HG03439 (cell line): ENCODE results near the gene POMT1.
"Not testable (repeated sequence)": the region's sequence is repeated elsewhere in the genome, so short reads cannot be mapped to it uniquely, and the experiment has no call there.

Experiments used
- ATAC-seq: cut with Tn5 transposase; IDR thresholded peaks from one replicate; pipeline ENCODE4 v1.9.1; 2021; ENCODE audit warnings: mild to moderate bottlenecking, moderate library complexity; ENCODE audit not compliant: unreplicated experiment

POMT1 gene

GRCh38 chr9:131492070-131492469, 10.6 kb upstream of the POMT1 start:
- no peak for ATAC-seq

GRCh38 chr9:131494296-131494870, 8.3 kb upstream of the POMT1 start:
- no peak for ATAC-seq

DNA sequence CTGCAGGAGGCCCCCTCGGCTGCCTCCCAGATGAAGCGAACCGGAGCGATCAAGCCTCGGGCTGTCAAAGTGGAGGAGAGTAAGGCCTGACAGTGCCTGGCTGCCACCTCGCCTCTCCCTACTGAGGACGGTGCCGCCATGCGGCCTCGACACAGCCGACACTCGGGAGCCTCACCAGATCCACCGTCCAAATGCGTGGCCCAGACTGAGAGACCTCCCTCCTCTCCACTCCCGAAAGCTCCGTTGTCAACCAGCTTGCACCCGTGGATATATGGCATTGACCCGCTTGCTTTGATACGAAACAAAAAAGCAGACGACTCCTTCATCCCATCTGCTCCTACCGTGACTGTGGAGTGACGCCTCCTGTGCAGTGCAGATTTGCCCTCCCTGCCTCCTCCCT, 6.9 kb upstream of the POMT1 start:
- ATAC-seq: no peak

DNA sequence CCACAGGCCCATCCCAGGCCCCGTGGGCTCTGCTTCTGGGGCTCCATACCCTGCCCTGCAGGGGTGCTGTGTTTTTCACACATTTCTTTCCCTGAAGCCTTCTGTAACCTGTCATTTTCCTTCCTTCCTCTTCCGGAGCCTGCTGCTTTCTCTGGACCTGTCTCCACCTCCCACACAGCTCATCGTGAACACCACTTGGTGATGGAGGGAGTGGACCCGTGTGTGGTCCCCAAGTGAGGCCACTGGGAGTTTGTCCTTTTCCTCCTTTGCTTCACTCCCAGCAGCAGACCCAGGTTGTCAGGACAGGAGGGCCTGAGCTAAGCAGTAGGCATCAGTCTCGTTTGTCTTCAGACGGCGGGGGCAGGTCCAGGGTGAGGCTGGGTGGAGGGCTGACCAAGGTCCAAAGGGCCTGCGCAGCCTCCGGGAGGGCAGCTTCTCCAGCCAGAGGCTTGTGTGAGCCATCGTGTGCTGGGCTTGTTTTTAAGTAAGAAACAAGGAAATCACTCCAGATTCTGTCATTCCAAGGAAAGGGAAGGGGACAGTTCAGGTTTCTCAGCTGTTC, 5.8 kb upstream of the POMT1 start:
- ATAC-seq: no peak

GRCh38 chr9:131499254-131499767, 3.4 kb upstream of the POMT1 start:
- no peak for ATAC-seq

GRCh38 chr9:131500377-131500776, 2.3 kb upstream of the POMT1 start:
- no peak for ATAC-seq

DNA sequence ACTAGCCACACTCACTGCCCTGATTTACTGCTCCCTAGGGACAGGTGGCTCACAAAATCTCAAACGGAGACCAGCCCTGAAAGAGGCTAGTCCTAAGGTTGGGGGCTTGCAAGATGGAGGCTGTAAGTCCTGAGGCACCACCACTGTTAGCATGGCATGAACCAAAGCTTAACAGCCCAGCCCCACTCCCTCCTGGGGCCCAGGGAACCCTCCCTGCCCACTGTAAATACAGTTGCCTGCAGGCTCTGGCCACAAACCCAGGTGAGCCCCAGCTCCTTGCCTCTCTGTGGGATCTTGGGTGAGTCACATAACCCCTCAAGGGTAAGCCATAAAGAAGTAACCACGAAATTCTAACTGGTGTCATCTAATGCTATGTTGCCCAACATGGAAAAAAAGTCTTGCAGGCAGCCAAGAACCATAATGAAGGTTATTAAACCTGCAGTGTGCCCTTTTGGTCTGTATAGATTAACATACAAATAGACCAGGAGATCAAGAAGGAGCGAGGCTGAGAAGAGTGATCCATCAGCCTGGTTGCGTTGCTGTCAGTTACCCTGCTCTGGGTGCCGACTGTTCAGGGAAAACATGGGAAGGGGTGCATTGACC, 1.7 kb upstream of the POMT1 start:
- no peak for ATAC-seq

DNA sequence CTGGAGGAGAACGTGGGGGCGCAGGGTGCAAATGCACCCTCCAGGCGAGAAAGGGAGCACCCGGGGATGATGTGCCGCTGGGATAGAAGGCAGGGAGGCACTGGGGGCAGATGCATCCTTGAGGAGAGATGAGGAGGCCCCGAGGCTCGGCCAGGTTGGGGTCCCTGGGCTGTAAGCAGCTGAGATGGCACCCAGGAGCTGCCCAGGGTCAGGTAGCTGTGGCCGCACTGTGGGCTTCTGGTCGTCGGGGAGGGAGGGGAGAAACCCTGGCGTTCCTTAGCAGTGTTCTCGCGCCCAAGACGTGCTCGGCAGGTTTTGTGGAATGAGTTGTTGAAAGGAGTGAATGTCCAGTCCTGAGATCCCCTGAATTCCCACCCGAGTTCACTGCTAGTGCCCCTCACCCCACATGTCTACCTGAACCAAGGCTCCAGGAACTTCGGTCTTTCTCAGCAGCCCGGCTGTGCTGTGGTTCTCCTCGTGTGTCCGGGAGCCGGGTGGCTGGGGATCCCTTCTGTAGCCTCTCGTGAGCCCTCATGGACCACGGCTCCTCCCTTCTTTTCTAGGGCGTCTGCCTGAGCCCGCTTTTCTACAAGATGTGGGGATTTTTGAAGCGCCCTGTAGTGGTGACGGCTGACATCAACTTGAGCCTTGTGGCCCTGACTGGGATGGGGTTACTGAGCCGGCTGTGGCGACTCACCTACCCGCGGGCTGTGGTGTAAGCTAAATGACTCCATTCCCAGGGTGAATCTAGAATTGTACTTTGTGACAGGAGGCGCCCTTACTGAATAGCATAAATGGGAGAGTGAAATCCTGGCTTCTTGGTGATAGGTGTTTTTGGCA, 1.1 kb downstream of the POMT1 start:
- no peak for ATAC-seq

- no peak for ATAC-seq
Observed at GRCh38 chr9:131505012-131505411, 2.3 kb downstream of the POMT1 start.

DNA sequence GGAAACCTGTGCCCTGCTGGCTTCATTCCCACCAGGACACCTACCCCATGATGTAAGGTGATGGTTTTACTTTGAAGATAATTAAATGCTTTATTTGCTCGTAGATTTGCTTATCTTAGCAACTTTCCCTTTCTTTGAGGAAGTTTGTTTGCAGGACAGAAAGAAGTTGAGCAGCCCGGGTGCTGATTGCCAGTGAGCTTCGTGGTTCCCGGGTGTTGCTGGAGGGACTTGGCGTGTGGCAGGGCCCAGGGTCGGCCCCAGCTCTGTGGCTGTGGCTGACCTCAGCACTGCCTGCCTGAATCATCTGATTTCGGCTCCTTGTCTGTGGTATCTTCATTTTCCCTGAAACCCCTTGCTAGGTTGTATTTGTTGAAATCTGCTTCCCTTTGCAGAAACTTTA, 8.7 kb downstream of the POMT1 start:
- ATAC-seq: no peak

GRCh38 chr9:131511880-131512279, 9.2 kb downstream of the POMT1 start:
- ATAC-seq: no peak

GRCh38 chr9:131513177-131513576, 10.5 kb downstream of the POMT1 start:
- no peak for ATAC-seq

DNA sequence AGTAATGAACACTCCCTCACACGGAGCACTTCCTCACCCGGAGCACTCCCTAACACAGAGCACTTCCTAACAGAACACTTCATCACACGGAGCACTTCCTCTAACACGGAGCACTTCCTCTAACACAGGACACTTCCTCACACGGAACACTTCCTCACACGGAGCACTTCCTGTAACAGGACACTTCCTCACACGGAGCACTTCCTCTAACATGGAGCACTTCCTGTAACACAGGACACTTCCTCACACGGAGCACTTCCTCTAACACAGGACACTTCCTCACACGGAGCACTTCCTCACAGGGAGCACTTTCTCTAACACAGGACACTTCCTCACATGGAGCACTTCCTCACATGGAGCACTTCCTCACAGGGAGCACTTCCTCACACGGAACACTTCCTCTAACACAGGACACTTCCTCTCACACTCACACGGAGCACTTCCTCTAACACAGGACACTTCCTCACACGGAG, 12.9 kb downstream of the POMT1 start:
- not testable (repeated sequence) for ATAC-seq

GRCh38 chr9:131516100-131516499, 13.4 kb downstream of the POMT1 start:
- ATAC-seq: no peak

GRCh38 chr9:131516930-131517329, 14.2 kb downstream of the POMT1 start:
- no peak for ATAC-seq

- ATAC-seq: no peak
Observed at GRCh38 chr9:131517761-131518190, 15.1 kb downstream of the POMT1 start.

DNA sequence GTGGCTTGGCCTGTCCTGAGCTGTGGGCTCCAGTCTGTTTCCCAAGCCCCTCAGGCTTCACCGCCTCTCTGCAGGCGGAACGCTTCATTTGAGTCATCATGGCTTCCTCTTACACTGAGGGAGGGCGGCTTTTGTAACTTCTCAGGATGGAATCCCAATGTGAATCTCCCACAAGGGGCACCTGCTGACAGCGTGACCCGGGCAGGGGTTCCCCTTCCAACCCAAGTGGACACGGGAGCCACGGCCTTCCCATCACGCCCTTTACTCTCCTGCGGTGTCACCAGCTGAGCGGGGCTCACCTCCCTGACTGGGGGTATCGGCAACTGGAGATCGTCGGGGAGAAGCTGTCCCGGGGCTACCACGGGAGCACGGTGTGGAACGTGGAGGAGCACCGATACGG, 15.8 kb downstream of the POMT1 start:
- ATAC-seq: no peak

- no peak for ATAC-seq
Observed at GRCh38 chr9:131520503-131520902, 17.8 kb downstream of the POMT1 start.

GRCh38 chr9:131521203-131521602, 18.5 kb downstream of the POMT1 start:
- no peak for ATAC-seq

DNA sequence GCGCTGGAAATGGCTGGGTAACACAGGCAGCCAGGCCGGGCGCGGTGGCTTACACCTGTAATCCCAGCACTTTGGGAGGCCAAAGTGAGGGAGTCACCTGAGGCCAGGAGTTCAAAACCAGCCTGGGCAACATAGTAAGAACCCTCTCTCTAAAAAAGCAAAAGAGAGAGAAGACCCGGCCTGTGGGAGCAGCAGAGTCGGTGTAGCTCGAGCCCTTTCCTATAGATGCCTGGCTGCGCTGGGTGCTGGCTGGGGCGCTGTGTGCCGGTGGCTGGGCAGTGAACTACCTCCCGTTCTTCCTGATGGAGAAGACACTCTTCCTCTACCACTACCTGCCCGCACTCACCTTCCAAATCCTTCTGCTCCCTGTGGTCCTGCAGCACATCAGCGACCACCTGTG, 19.1 kb downstream of the POMT1 start:
- ATAC-seq: no peak

GRCh38 chr9:131522257-131523085, 19.8 kb downstream of the POMT1 start:
- no peak for ATAC-seq
